ENCODE data around the gene KIF16B. TPM values are rescaled to one million over a fixed set of nuclear protein-coding genes. Genes with fewer than 3 reads are reported as not detected.

Gene KIF16B
- total RNA-seq, 1 donor from 2014 or later: 9.4 TPM

DNA sequence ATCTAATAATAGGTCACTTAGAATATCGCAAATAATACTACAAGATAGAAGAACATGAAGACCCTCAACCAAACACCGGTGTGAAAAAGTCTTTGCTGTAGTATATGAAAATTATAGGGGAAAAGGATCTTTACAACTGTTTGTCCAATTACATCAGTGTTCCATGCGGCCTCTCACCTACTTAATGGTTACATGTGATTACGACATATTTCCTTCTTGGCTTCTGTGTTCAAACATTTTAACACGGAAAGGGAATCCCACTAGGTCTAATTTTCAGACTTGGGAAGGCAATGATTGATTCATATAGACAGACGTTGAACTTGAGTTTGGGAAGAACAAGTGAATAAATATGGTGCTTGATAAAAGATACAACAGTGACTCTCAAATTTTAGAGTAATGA lies 273.4 kb downstream of the KIF16B start:
- TF ChIP-seq, protein P1, sequence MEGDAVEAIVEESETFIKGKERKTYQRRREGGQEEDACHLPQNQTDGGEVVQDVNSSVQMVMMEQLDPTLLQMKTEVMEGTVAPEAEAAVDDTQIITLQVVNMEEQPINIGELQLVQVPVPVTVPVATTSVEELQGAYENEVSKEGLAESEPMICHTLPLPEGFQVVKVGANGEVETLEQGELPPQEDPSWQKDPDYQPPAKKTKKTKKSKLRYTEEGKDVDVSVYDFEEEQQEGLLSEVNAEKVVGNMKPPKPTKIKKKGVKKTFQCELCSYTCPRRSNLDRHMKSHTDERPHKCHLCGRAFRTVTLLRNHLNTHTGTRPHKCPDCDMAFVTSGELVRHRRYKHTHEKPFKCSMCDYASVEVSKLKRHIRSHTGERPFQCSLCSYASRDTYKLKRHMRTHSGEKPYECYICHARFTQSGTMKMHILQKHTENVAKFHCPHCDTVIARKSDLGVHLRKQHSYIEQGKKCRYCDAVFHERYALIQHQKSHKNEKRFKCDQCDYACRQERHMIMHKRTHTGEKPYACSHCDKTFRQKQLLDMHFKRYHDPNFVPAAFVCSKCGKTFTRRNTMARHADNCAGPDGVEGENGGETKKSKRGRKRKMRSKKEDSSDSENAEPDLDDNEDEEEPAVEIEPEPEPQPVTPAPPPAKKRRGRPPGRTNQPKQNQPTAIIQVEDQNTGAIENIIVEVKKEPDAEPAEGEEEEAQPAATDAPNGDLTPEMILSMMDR (conservative IDR thresholded peaks at IDR 0.05): no peak
- peaks cover 15% of the 10 kb centered on the region for H3K9me3 Mint-ChIP-seq
- no peak for DNase-seq (ENCODE audit: low read depth, low spot score)
- no peak overlapping the region for H3K4me3 Mint-ChIP-seq
- H3K27me3 Mint-ChIP-seq (ENCODE audit: low read depth): no peaks in the 10 kb centered on the region
- no peaks in the 10 kb centered on the region for H3K4me1 Mint-ChIP-seq
- peaks cover 11% of the 10 kb centered on the region for H3K36me3 Mint-ChIP-seq (ENCODE audit: low read depth)
- no peak overlapping the region for H3K27ac Mint-ChIP-seq (ENCODE audit: unreplicated experiment)

DNA sequence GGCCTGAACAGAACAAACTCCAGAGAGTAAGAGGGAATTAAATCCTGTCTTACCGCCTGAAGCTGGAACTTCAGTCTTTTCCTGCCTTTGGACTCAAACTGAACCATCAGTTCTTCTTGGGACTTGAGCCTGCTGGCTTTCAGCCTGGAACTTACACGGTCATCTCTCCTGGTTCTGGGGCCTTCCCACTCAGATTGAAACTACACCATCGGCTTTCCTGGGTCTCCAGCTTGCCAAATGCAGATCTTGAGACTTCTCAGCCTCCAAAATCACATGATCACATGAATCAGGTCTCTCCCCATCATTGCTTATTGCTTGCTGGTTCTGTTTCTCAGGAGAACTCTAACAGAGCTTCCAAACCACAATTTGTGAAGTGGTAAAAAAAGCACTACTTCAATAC lies 276.3 kb downstream of the KIF16B start:
- H3K27me3 Mint-ChIP-seq (ENCODE audit: low read depth): no peaks in the 10 kb centered on the region
- H3K4me3 Mint-ChIP-seq: no peak overlapping the region
- no peak for DNase-seq (ENCODE audit: low read depth, low spot score)
- TF ChIP-seq, protein P1 (conservative IDR thresholded peaks at IDR 0.05): no peak
- H3K4me1 Mint-ChIP-seq: no peaks in the 10 kb centered on the region
- peaks cover 4% of the 10 kb centered on the region for H3K36me3 Mint-ChIP-seq (ENCODE audit: low read depth)
- no peak overlapping the region for H3K27ac Mint-ChIP-seq (ENCODE audit: unreplicated experiment)
- H3K9me3 Mint-ChIP-seq: peaks cover 7% of the 10 kb centered on the region

DNA sequence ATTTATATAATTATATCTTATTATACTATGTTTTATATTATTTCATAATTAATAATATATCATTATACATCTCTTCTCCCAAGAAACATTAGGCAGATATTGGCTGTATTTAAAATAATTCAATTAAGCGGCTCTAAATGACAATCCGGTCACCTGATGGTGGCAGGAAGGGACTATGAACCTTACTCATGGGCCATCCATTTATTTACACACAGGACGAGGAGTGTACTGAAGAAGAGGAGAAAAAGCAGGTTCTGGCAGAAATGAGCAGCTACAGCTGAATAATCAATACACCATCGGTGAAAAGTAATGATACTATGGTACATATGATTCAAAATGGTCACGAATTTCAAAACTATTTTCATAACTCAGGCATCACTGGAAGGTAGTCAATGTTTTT lies 277.7 kb downstream of the KIF16B start:
- Mint-ChIP-seq H3K4me3 (no peak overlapping the region), H3K27me3 (ENCODE audit: low read depth) (no peaks in the 10 kb centered on the region), H3K27ac (ENCODE audit: unreplicated experiment) (no peak overlapping the region), H3K4me1 (no peaks in the 10 kb centered on the region), H3K36me3 (ENCODE audit: low read depth) (peaks cover 4% of the 10 kb centered on the region), H3K9me3 (peaks cover 3% of the 10 kb centered on the region)
- no peak for DNase-seq (ENCODE audit: low read depth, low spot score)
- TF ChIP-seq, protein P1 (conservative IDR thresholded peaks at IDR 0.05): no peak

DNA sequence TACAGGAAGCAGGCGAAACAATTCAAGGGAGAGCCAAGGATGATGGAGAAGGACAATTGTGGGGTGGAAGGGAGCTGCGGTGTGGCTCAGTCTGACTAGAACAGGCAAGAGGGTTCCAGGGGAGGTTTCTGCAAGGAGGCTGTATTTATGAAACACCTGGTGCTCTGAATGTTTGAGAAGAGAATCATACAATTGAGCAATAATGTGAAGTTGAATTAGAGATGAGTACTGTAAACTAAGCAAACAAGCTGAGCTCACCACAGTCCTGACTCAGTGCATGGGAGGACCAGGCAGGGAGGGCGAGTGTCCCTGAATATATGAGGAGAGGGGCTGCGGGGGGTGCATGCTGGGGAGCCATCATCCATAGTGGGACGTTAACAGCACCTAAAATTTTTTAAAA lies 279.7 kb downstream of the KIF16B start:
- Mint-ChIP-seq H3K4me3 (no peak overlapping the region), H3K27ac (ENCODE audit: unreplicated experiment) (no peak overlapping the region), H3K4me1 (no peaks in the 10 kb centered on the region), H3K27me3 (ENCODE audit: low read depth) (no peaks in the 10 kb centered on the region), H3K36me3 (ENCODE audit: low read depth) (peaks cover 4% of the 10 kb centered on the region), H3K9me3 (peaks cover 6% of the 10 kb centered on the region)
- no peak for DNase-seq (ENCODE audit: low read depth, low spot score)
- TF ChIP-seq, protein P1 (conservative IDR thresholded peaks at IDR 0.05): no peak

DNA sequence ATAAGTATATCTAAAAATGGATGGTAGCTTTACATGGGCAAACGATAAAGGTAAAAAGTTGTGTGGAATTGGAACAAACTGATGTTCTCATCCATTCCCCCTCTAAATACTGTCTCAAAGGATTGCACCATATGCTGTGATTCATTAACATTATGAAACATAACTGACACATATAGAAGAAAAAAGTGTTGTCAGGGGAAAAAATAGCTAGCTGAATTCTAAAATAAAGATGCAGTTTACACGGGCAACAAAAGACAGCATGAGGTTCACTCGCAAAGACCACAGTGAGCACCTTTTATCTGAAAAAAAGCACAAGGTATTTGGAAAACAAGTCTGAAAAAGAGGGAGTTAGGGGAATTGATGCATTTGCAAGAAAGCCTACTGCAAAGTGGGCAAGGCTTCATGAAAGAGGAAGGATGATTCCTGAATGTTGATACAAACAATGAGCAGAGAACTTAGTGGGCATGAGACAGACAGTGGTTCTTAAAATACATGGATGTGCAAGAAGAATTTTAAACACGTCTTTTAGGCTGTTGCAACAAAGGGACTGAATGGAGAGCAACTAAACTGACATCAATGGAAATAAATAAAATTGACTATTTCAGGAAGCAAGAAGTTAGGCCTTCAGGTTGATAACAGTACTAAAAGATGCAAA lies 280.9 kb downstream of the KIF16B start:
- no peak for DNase-seq (ENCODE audit: low read depth, low spot score)
- Mint-ChIP-seq H3K9me3 (peaks cover 3% of the 10 kb centered on the region), H3K36me3 (ENCODE audit: low read depth) (no peaks in the 10 kb centered on the region), H3K27me3 (ENCODE audit: low read depth) (no peaks in the 10 kb centered on the region), H3K4me3 (no peak overlapping the region), H3K27ac (ENCODE audit: unreplicated experiment) (no peak overlapping the region), H3K4me1 (no peaks in the 10 kb centered on the region)
- TF ChIP-seq, protein P1 (conservative IDR thresholded peaks at IDR 0.05): no peak
